HepG2 (cell line): Measurements from ENCODE around the gene RAMAC. TPM values are rescaled to one million over a fixed set of nuclear protein-coding genes. Genes with fewer than 3 reads are reported as not detected.

Experiments used
- ARID3A ChIP-seq: IDR thresholded peaks from 2 replicates; pipeline ENCODE4 v1.6.1; 2012; ENCODE audit warnings: low read depth, low read length, improper control_type of control experiment
- CERS6 ChIP-seq: sonication (generic); formaldehyde crosslinking; IDR thresholded peaks from 2 replicates; pipeline ENCODE4 v1.5.0; 2020; ENCODE audit warnings: missing genetic modification reagents
- E2F5 ChIP-seq: sonication (generic); formaldehyde crosslinking; conservative IDR thresholded peaks from 2 replicates; pipeline ENCODE4 v1.4.0; 2020; ENCODE audit warnings: missing genetic modification reagents
- HNF4G ChIP-seq, 2 experiments: sonication (generic) in 1 of 2; formaldehyde crosslinking in 1 of 2; IDR thresholded peaks; 2 replicates each; pipeline versions ENCODE4 v1.4.0 to v1.6.1; 2011 to 2020; ENCODE audit warnings: borderline replicate concordance in 2 of 2, low read depth in 2 of 2, mild to moderate bottlenecking in 2 of 2, low read length in 1 of 2, missing genetic modification reagents in 1 of 2, moderate library complexity in 1 of 2
- KDM1A ChIP-seq: IDR thresholded peaks from 2 replicates; pipeline ENCODE4 v1.6.1; 2016; ENCODE audit warnings: missing compliant biosample characterization
- MEF2D ChIP-seq: sonication (generic); formaldehyde crosslinking; IDR thresholded peaks from 2 replicates; pipeline ENCODE4 v1.5.1; 2020; ENCODE audit warnings: mild to moderate bottlenecking, missing genetic modification reagents
- NFATC3 ChIP-seq: sonication (generic); formaldehyde crosslinking; IDR thresholded peaks from 2 replicates; pipeline ENCODE4 v1.5.1; 2020; ENCODE audit warnings: mild to moderate bottlenecking, missing genetic modification reagents
- STAG1 ChIP-seq: sonication (generic); formaldehyde crosslinking; IDR thresholded peaks from 2 replicates; pipeline ENCODE4 v1.4.0; 2020; ENCODE audit warnings: missing genetic modification reagents
- TAF15 ChIP-seq: fragments of 200-400 bp; formaldehyde crosslinking; IDR thresholded peaks from one replicate; pipeline ENCODE4 v1.6.1; 2018; ENCODE audit warnings: mild to moderate bottlenecking, low read depth, low read length; ENCODE audit not compliant: poor library complexity, severe bottlenecking
- YY1 ChIP-seq: IDR thresholded peaks from 2 replicates; pipeline ENCODE4 v1.6.1; 2011; ENCODE audit warnings: low read length, low read depth, moderate library complexity, mild to moderate bottlenecking; ENCODE audit not compliant: insufficient read depth, insufficient replicate concordance
- ZHX2 ChIP-seq, 2 experiments: sonication (generic) in 1 of 2; formaldehyde crosslinking in 1 of 2; IDR thresholded peaks; 2 replicates each; pipeline versions ENCODE4 v1.6.1 to v1.9.0; 2014 to 2022; ENCODE audit warnings: antibody characterized with exemption in 1 of 2, borderline replicate concordance in 1 of 2, inconsistent platforms in 1 of 2, low read depth in 1 of 2, missing genetic modification reagents in 1 of 2
- ZMYM2 ChIP-seq: sonication (generic); formaldehyde crosslinking; IDR thresholded peaks from 2 replicates; pipeline ENCODE4 v1.8.0; 2022; ENCODE audit warnings: mild to moderate bottlenecking, missing genetic modification reagents
- ZNF282 ChIP-seq: fragments of 450-650 bp; IDR thresholded peaks from 2 replicates; pipeline ENCODE4 v1.6.1; 2018; ENCODE audit not compliant: partially characterized antibody
- ZNF441 ChIP-seq: sonication (generic); formaldehyde crosslinking; IDR thresholded peaks from 2 replicates; pipeline ENCODE4 v1.7.0; 2021; ENCODE audit warnings: missing genetic modification reagents, borderline replicate concordance
- ZNF552 ChIP-seq: sonication (generic); formaldehyde crosslinking; IDR thresholded peaks from 2 replicates; pipeline ENCODE4 v1.9.0; 2022; ENCODE audit warnings: missing genetic modification reagents, mild to moderate bottlenecking, borderline replicate concordance
- polyA plus RNA-seq, 8 experiments: library from polyadenylated mRNA; depleted of rRNA in 3 of 8; stranded (reverse) in 7 of 8; unstranded in 1 of 8; fragments of >200 nt; fragmentation: Illumina TruSeq in 4 of 8; extraction: Trizol in 4 of 8; gene quantifications; 2 replicates each; pipeline versions ENCODE4 v1.2.1 to v1.2.3, GENCODE V29; 2011 to 2016; ENCODE audit warnings: low read depth in 4 of 8, missing spikeins in 1 of 8, mixed read lengths in 1 of 8; ENCODE audit not compliant: insufficient read depth in 1 of 8
- total RNA-seq, 5 experiments: library from RNA; depleted of rRNA; stranded (reverse); fragments of >200 nt; fragmentation: Illumina TruSeq; extraction: Trizol; gene quantifications; 2 replicates each; pipeline ENCODE4 v1.2.3, GENCODE V29; 2016; ENCODE audit warnings: low read depth in 1 of 5

RAMAC gene
- total and polyA plus RNA-seq, 2 of the 13 experiments (the other 11 are each of a cell fraction or from before 2014, with no cell fraction given): 22.2 to 45.9 TPM

GRCh38 chr15:82985688-82986441 is at the start of gene RAMAC (continued):
- TF ChIP-seq CERS6 (no peak), ZNF282 (no peak), ZMYM2 (CRISPR knock-in tag) (no peak), ARID3A (no peak), NFATC3 (0 out of 2 replicates have a peak, but pooled peaks have one; percentile 71), ZNF552 (CRISPR knock-in tag) (peak; percentile 97), YY1 (no peak), ZNF441 (CRISPR knock-in tag) (peak; percentile 85), HNF4G (IDR thresholded peaks at IDR 0.05; ENCODE audit: borderline replicate concordance, low read depth, low read length) (no peak), HNF4G (CRISPR knock-in tag; IDR thresholded peaks at IDR 0.05; ENCODE audit: borderline replicate concordance, low read depth) (no peak), E2F5 (CRISPR knock-in tag) (no peak), KDM1A (CRISPR knock-in tag) (no peak), MEF2D (CRISPR knock-in tag) (no peak; the same call in 1 of the 2 replicates), TAF15 (no peak), STAG1 (CRISPR knock-in tag) (no peak), ZHX2 (IDR thresholded peaks at IDR 0.05; ENCODE audit: low read depth) (no peak), ZHX2 (CRISPR knock-in tag; IDR thresholded peaks at IDR 0.05; ENCODE audit: borderline replicate concordance) (no peak)
